Astrocyte of the cerebellum (primary cell): Measurements from ENCODE around the gene ATP6V1A.

Experiments used
- DNase-seq: peaks from one replicate; pipeline ENCODE4 v3.0.0-alpha.2; 2011; ENCODE audit warnings: low read depth
- H3K4me3 ChIP-seq: 2 replicates; pipeline ENCODE4 v1.5.1; 2011; ENCODE audit warnings: mild to moderate bottlenecking, low read depth, low read length, moderate library complexity
- CTCF ChIP-seq: IDR thresholded peaks from 2 replicates; pipeline ENCODE4 v1.5.1; 2012; ENCODE audit warnings: low read length, low read depth, moderate library complexity, mild to moderate bottlenecking; ENCODE audit errors: missing control alignments
- in situ Hi-C: cut with HindIII; loops from 2 replicates; pipeline ENCODE4 v1.10.0; 2017; ENCODE audit warnings: low sequenced_read_pairs

The ATP6V1A gene

GRCh38 chr3:113744941-113745755 lies 1.7 kb upstream of the ATP6V1A start:
- TF ChIP-seq CTCF = peak; percentile 69
- H3K4me3 ChIP-seq = peak overlapping the region; percentile 77
- in situ Hi-C loops = no loop called here
- peak; percentile 84 for DNase-seq

GRCh38 chr3:113745756-113746547 lies 883 bp upstream of the ATP6V1A start, which contains the start of gene NAA50:
Gene NAA50 (minus strand): TSS chr3:113746249. CDS start chr3:113745949, 300 bp downstream.
- peak; percentile 84 for DNase-seq
- H3K4me3 ChIP-seq = peak within 1 kb of the TSS; percentile 77
- in situ Hi-C loops = no loop called here
- TF ChIP-seq CTCF = peak; percentile 44

- in situ Hi-C loops = no loop called here
- DNase-seq = no peak
- peak overlapping the region; percentile 77 for H3K4me3 ChIP-seq
- no peak for TF ChIP-seq CTCF
Observed at GRCh38 chr3:113747283-113748046, 630 bp downstream of the ATP6V1A start.

- in situ Hi-C loops = no loop called here
- H3K4me3 ChIP-seq = no peak overlapping the region
- TF ChIP-seq CTCF = no peak
- no peak for DNase-seq
Observed at GRCh38 chr3:113751141-113751540, 4.3 kb downstream of the ATP6V1A start.

- no peak overlapping the region for H3K4me3 ChIP-seq
- DNase-seq = no peak
- in situ Hi-C loops = no loop called here
- no peak for TF ChIP-seq CTCF
Observed at GRCh38 chr3:113753376-113753985, 6.6 kb downstream of the ATP6V1A start.
